Measurements from ENCODE around the gene IFT52. TPM values are rescaled to one million over a fixed set of nuclear protein-coding genes. Genes with fewer than 3 reads are reported as not detected.

IFT52 gene
- total RNA-seq, 1 experiment from 2014 or later: 70.5 TPM

DNA sequence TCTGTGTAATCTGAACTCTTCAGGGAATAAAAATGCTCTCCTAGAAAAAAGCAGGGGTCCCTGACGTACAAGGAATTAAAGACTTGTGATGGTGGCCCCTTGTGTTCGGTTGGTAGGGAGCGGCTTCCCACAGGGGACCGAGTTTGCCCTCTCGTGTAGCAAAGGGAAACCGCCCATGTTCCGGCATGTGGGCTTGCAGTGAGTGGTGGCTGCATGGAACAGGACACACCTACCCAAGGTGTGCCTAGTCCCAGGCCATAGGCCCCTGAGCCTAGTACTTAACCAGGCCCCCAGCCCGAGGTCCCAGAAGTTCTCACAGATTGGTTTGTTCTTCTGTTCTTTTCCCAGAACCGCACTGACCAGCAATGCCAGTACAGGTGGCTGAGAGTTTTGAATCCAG lies 91.7 kb downstream of the IFT52 start:
- H3K27me3 Mint-ChIP-seq (ENCODE audit: insufficient read depth, unreplicated experiment): no peaks in the 10 kb centered on the region
- intact Hi-C loops (cut with micrococcal nuclease; ENCODE audit: unreplicated experiment): no loop called here

DNA sequence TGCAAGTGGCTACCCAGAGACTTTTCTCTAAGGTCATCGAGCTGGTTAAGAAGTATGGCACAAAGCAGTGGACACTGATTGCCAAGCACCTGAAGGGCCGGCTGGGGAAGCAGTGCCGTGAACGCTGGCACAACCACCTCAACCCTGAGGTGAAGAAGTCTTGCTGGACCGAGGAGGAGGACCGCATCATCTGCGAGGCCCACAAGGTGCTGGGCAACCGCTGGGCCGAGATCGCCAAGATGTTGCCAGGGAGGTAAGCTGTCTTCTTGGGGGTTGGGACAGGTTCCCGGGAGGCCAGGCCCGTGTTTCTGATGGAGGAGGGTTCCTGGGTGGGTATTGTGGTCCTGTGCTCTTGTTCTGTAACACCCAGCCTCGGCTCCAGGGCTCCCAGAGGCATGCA lies 96.1 kb downstream of the IFT52 start:
- Histone ChIP-seq H3K36me3 (ENCODE audit: control insufficient read depth, insufficient read depth, low read length) (peaks cover 10% of the 10 kb centered on the region), H3K27me3 (replicated peaks; ENCODE audit: control insufficient read depth, insufficient read depth, low read length) (no peaks in the 10 kb centered on the region), H3K4me1 (no peaks in the 10 kb centered on the region), H3K9me3 (no peaks in the 10 kb centered on the region), H3K4me3 (ENCODE audit: low read depth, low read length) (no peak overlapping the region)
- CTCF ChIA-PET: interaction anchor here (0.6 kb wide), 1 partner anchor 96 kb away, joined by 4 read pairs; the partner anchor contains the start of gene IFT52
- Mint-ChIP-seq H3K27me3 (ENCODE audit: insufficient read depth, unreplicated experiment) (no peaks in the 10 kb centered on the region), H3K27ac (ENCODE audit: unreplicated experiment) (no peak overlapping the region), H3K36me3 (ENCODE audit: insufficient read depth, unreplicated experiment) (peaks cover 96% of the 10 kb centered on the region), H3K4me1 (ENCODE audit: low read depth, unreplicated experiment) (no peaks in the 10 kb centered on the region), H3K9me3 (ENCODE audit: unreplicated experiment) (no peaks in the 10 kb centered on the region), H3K4me3 (ENCODE audit: unreplicated experiment) (no peak overlapping the region)
- intact Hi-C loops (cut with micrococcal nuclease; ENCODE audit: unreplicated experiment): no loop called here
- TF ChIP-seq, protein P1, sequence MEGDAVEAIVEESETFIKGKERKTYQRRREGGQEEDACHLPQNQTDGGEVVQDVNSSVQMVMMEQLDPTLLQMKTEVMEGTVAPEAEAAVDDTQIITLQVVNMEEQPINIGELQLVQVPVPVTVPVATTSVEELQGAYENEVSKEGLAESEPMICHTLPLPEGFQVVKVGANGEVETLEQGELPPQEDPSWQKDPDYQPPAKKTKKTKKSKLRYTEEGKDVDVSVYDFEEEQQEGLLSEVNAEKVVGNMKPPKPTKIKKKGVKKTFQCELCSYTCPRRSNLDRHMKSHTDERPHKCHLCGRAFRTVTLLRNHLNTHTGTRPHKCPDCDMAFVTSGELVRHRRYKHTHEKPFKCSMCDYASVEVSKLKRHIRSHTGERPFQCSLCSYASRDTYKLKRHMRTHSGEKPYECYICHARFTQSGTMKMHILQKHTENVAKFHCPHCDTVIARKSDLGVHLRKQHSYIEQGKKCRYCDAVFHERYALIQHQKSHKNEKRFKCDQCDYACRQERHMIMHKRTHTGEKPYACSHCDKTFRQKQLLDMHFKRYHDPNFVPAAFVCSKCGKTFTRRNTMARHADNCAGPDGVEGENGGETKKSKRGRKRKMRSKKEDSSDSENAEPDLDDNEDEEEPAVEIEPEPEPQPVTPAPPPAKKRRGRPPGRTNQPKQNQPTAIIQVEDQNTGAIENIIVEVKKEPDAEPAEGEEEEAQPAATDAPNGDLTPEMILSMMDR (IDR thresholded peaks at IDR 0.05; ENCODE audit: insufficient read depth in 1 of 2, low read depth in 1 of 2, low read length in 1 of 2, severe bottlenecking in 1 of 2, unreplicated experiment in 1 of 2): no peak
- BruUV-seq (replicated peaks): no TSS peak
- POLR2A ChIA-PET: no interaction called here
- no peak for DNase-seq

More for the DNA sequence above, 91.7 kb downstream of the IFT52 start:
- Histone ChIP-seq H3K27me3 (replicated peaks; ENCODE audit: control insufficient read depth, insufficient read depth, low read length) (no peaks in the 10 kb centered on the region), H3K4me1 (peaks cover under 1% of the 10 kb centered on the region), H3K4me3 (ENCODE audit: low read depth, low read length) (no peak overlapping the region), H3K9me3 (no peaks in the 10 kb centered on the region), H3K36me3 (ENCODE audit: control insufficient read depth, insufficient read depth, low read length) (peaks cover 7% of the 10 kb centered on the region)
- BruUV-seq (replicated peaks): no TSS peak
- CTCF ChIA-PET: interaction anchor here (1.8 kb wide), 1 partner anchor 144 kb away, joined by 10 read pairs; no protein-coding TSS in a partner anchor
- no peaks in the 10 kb centered on the region for H3K9me3 Mint-ChIP-seq (ENCODE audit: unreplicated experiment)
- no peak overlapping the region for H3K27ac Mint-ChIP-seq (ENCODE audit: unreplicated experiment)
- no peak for DNase-seq
- POLR2A ChIA-PET: no interaction called here
- peaks cover 91% of the 10 kb centered on the region for H3K36me3 Mint-ChIP-seq (ENCODE audit: insufficient read depth, unreplicated experiment)
- peaks cover 1% of the 10 kb centered on the region for H3K4me1 Mint-ChIP-seq (ENCODE audit: low read depth, unreplicated experiment)
- no peak overlapping the region for H3K4me3 Mint-ChIP-seq (ENCODE audit: unreplicated experiment)
- TF ChIP-seq, protein P1 (IDR thresholded peaks at IDR 0.05; ENCODE audit: insufficient read depth in 1 of 2, low read depth in 1 of 2, low read length in 1 of 2, severe bottlenecking in 1 of 2, unreplicated experiment in 1 of 2): no peak

DNA sequence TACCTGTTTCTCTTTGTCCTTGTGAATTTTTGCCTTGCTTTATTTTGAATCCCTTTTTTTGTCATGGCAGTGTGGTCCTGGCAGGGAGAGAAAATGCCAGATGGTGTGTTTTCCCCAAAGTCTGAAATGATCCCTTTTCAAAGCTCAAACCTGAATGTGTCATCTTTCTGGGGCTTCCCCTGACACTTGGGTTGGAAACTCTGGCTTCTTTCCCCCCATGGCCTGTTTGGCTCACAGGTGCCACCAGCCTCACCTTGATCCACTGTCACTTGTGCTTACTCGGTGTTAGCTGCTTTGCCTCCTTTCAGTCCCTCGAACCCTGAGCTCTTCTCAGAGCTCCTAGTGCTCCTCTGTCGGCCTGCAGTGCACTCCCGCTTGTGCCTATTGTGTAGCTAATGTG lies 98.4 kb downstream of the IFT52 start:
- H3K4me3 ChIP-seq (ENCODE audit: low read depth, low read length): no peak overlapping the region
- no peaks in the 10 kb centered on the region for H3K27me3 ChIP-seq (replicated peaks; ENCODE audit: control insufficient read depth, insufficient read depth, low read length)
- TF ChIP-seq, protein P1 (IDR thresholded peaks at IDR 0.05; ENCODE audit: insufficient read depth in 1 of 2, low read depth in 1 of 2, low read length in 1 of 2, severe bottlenecking in 1 of 2, unreplicated experiment in 1 of 2): no peak
- H3K36me3 ChIP-seq (ENCODE audit: control insufficient read depth, insufficient read depth, low read length): peaks cover 6% of the 10 kb centered on the region; the same call in 1 of the 2 replicates
- intact Hi-C loops (cut with micrococcal nuclease; ENCODE audit: unreplicated experiment): no loop called here
- no peaks in the 10 kb centered on the region for H3K27me3 Mint-ChIP-seq (ENCODE audit: insufficient read depth, unreplicated experiment)
- BruUV-seq (replicated peaks): no TSS peak
- peaks cover 91% of the 10 kb centered on the region for H3K36me3 Mint-ChIP-seq (ENCODE audit: insufficient read depth, unreplicated experiment)
- ChIA-PET CTCF (interaction anchor here (0.6 to 1.3 kb wide), 4 partner anchors 8 to 151 kb away, joined by 3 to 7 read pairs (median 6); no protein-coding TSS in a partner anchor), POLR2A (no interaction called here)
- no peak overlapping the region for H3K27ac Mint-ChIP-seq (ENCODE audit: unreplicated experiment)
- H3K4me1 ChIP-seq: no peaks in the 10 kb centered on the region
- H3K9me3 Mint-ChIP-seq (ENCODE audit: unreplicated experiment): no peaks in the 10 kb centered on the region
- H3K4me3 Mint-ChIP-seq (ENCODE audit: unreplicated experiment): no peak overlapping the region
- no peaks in the 10 kb centered on the region for H3K9me3 ChIP-seq
- no peaks in the 10 kb centered on the region for H3K4me1 Mint-ChIP-seq (ENCODE audit: low read depth, unreplicated experiment)
- DNase-seq: no peak

Measured in Caco-2 (cell line).